Measurements from ENCODE around the gene BBS9.

Gene BBS9

GRCh38 chr7:33354201-33354600 is 224.8 kb downstream of the BBS9 start:
- Histone ChIP-seq H3K9ac (ENCODE audit: low read length) (no peak overlapping the region), H3K9me3 (replicated peaks; ENCODE audit: insufficient read depth, low read length) (no peaks in the 10 kb centered on the region), H3K36me3 (replicated peaks; ENCODE audit: insufficient read depth, low read length) (no peaks in the 10 kb centered on the region), H3K4me2 (ENCODE audit: low read depth, low read length) (no peak overlapping the region), H3K27ac (ENCODE audit: low read length) (no peak overlapping the region), H2AFZ (ENCODE audit: low read length) (no peak overlapping the region), H3K4me3 (ENCODE audit: low read length) (no peak overlapping the region), H3K4me1 (ENCODE audit: low read length) (no peaks in the 10 kb centered on the region), H3K79me2 (ENCODE audit: low read length) (no peaks in the 10 kb centered on the region), H3K27me3 (replicated peaks; ENCODE audit: insufficient read depth, low read length) (no peaks in the 10 kb centered on the region), H3K9me2 (replicated peaks; ENCODE audit: insufficient read depth, low read length) (no peaks in the 10 kb centered on the region), H3F3A (ENCODE audit: insufficient read depth, low read length) (no peaks in the 10 kb centered on the region), H4K20me1 (ENCODE audit: insufficient read depth, low read length) (no peaks in the 10 kb centered on the region)
- TF ChIP-seq EZH2 (optimal IDR thresholded peaks at IDR 0.05; ENCODE audit: low read depth, low read length) (no peak), EZH2phosphoT487 (IDR thresholded peaks at IDR 0.05; ENCODE audit: low read length) (no peak)
- TF ChIP-seq, protein P1, sequence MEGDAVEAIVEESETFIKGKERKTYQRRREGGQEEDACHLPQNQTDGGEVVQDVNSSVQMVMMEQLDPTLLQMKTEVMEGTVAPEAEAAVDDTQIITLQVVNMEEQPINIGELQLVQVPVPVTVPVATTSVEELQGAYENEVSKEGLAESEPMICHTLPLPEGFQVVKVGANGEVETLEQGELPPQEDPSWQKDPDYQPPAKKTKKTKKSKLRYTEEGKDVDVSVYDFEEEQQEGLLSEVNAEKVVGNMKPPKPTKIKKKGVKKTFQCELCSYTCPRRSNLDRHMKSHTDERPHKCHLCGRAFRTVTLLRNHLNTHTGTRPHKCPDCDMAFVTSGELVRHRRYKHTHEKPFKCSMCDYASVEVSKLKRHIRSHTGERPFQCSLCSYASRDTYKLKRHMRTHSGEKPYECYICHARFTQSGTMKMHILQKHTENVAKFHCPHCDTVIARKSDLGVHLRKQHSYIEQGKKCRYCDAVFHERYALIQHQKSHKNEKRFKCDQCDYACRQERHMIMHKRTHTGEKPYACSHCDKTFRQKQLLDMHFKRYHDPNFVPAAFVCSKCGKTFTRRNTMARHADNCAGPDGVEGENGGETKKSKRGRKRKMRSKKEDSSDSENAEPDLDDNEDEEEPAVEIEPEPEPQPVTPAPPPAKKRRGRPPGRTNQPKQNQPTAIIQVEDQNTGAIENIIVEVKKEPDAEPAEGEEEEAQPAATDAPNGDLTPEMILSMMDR (IDR thresholded peaks at IDR 0.05; ENCODE audit: low read length) = no peak
- DNase-seq = no peak

GRCh38 chr7:33355386-33355785 is 226.0 kb downstream of the BBS9 start:
- H4K20me1 ChIP-seq (ENCODE audit: insufficient read depth, low read length) = no peaks in the 10 kb centered on the region
- H3K4me2 ChIP-seq (ENCODE audit: low read depth, low read length) = no peak overlapping the region
- no peaks in the 10 kb centered on the region for H3K27me3 ChIP-seq (replicated peaks; ENCODE audit: insufficient read depth, low read length)
- no peak overlapping the region for H3K9ac ChIP-seq (ENCODE audit: low read length)
- H3K4me3 ChIP-seq (ENCODE audit: low read length) = no peak overlapping the region
- no peaks in the 10 kb centered on the region for H3F3A ChIP-seq (ENCODE audit: insufficient read depth, low read length)
- H3K4me1 ChIP-seq (ENCODE audit: low read length) = no peaks in the 10 kb centered on the region
- H3K36me3 ChIP-seq (replicated peaks; ENCODE audit: insufficient read depth, low read length) = no peaks in the 10 kb centered on the region
- no peaks in the 10 kb centered on the region for H3K9me2 ChIP-seq (replicated peaks; ENCODE audit: insufficient read depth, low read length)
- TF ChIP-seq, protein P1 (IDR thresholded peaks at IDR 0.05; ENCODE audit: low read length) = no peak
- TF ChIP-seq EZH2 (optimal IDR thresholded peaks at IDR 0.05; ENCODE audit: low read depth, low read length) (no peak), EZH2phosphoT487 (IDR thresholded peaks at IDR 0.05; ENCODE audit: low read length) (no peak)
- H2AFZ ChIP-seq (ENCODE audit: low read length) = no peak overlapping the region
- DNase-seq = no peak
- no peaks in the 10 kb centered on the region for H3K9me3 ChIP-seq (replicated peaks; ENCODE audit: insufficient read depth, low read length)
- no peak overlapping the region for H3K27ac ChIP-seq (ENCODE audit: low read length)
- no peaks in the 10 kb centered on the region for H3K79me2 ChIP-seq (ENCODE audit: low read length)

DNA sequence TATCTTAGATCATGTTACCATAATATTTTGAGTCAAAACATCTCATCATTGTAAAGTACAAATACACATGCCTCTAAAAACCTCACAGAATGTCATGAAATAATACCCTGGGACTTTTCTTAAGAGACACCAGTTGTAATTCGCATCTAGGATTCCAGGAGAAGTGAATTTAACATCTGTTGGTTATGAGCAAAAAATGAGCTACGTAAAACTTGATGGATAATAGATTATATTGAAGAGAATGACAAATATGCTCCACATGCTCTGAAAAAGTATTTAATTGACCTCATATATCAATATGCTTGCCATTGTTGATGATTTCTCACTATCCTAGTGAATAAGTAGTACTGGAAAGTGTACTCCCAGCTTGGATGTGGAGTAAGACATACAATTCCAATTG is 227.0 kb downstream of the BBS9 start:
- H3K79me2 ChIP-seq (ENCODE audit: low read length) = no peaks in the 10 kb centered on the region
- H3K4me2 ChIP-seq (ENCODE audit: low read depth, low read length) = no peak overlapping the region
- H3K4me3 ChIP-seq (ENCODE audit: low read length) = no peak overlapping the region
- H3K4me1 ChIP-seq (ENCODE audit: low read length) = no peaks in the 10 kb centered on the region
- H3F3A ChIP-seq (ENCODE audit: insufficient read depth, low read length) = no peaks in the 10 kb centered on the region
- TF ChIP-seq EZH2 (optimal IDR thresholded peaks at IDR 0.05; ENCODE audit: low read depth, low read length) = no peak
- TF ChIP-seq EZH2phosphoT487 (IDR thresholded peaks at IDR 0.05; ENCODE audit: low read length) = no peak
- TF ChIP-seq, protein P1 (IDR thresholded peaks at IDR 0.05; ENCODE audit: low read length) = no peak
- no peak overlapping the region for H3K27ac ChIP-seq (ENCODE audit: low read length)
- DNase-seq = no peak
- H3K9me3 ChIP-seq (replicated peaks; ENCODE audit: insufficient read depth, low read length) = no peaks in the 10 kb centered on the region
- H2AFZ ChIP-seq (ENCODE audit: low read length) = no peak overlapping the region
- no peaks in the 10 kb centered on the region for H4K20me1 ChIP-seq (ENCODE audit: insufficient read depth, low read length)
- H3K9ac ChIP-seq (ENCODE audit: low read length) = no peak overlapping the region
- no peaks in the 10 kb centered on the region for H3K9me2 ChIP-seq (replicated peaks; ENCODE audit: insufficient read depth, low read length)
- no peaks in the 10 kb centered on the region for H3K27me3 ChIP-seq (replicated peaks; ENCODE audit: insufficient read depth, low read length)
- H3K36me3 ChIP-seq (replicated peaks; ENCODE audit: insufficient read depth, low read length) = no peaks in the 10 kb centered on the region
